K562 (cell line): ENCODE results near the gene CYP51A1. TPM values are rescaled to one million over a fixed set of nuclear protein-coding genes. Genes with fewer than 3 reads are reported as not detected.

Experiments
- ATAC-seq: fragments of 200-7000 bp; cut with Tn5 transposase; 3 replicates; pipeline ENCODE4 v1.9.1; 2020; ENCODE audit warnings: moderate library complexity
- BruUV-seq: library from RNA; stranded (reverse); fragments of 400-500 nt; replicated peaks from 2 replicates; lab custom pipeline; 2021; lab: Mats Ljungman, UMichigan
- CTCF ChIA-PET: fragments of 300-600 bp; formaldehyde crosslinking; extraction: SDS; loops from one replicate; lab custom pipeline; 2021; ENCODE audit warnings: low intra/inter-chr PET ratio; lab: Yijun Ruan, JAX
- POLR2A ChIA-PET: fragments of 300-600, 350-650 bp; sonication (Branson Sonifier 250); formaldehyde crosslinking; extraction: SDS; loops from one replicate; lab custom pipeline; 2021; ENCODE audit warnings: antibody characterized with exemption, inconsistent platforms; lab: Yijun Ruan, JAX
- DNase-seq, 4 experiments: peaks; one replicate each; pipeline versions ENCODE4 v3.0.0 to v3.0.0-alpha.2; 2011 to 2018; ENCODE audit warnings: low spot score in 3 of 4, mixed read lengths in 3 of 4; ENCODE audit errors: extremely low read depth in 1 of 4
- FAIRE-seq: peaks from 2 replicates; lab custom pipeline; 2011; peaks lifted over from hg19 to GRCh38; lab: Jason Lieb, UNC
- H2AFZ ChIP-seq: 2 replicates; pipeline ENCODE4 v1.6.0; 2011; ENCODE audit warnings: low read depth, low read length, control low read depth, inconsistent platforms
- H3K27ac ChIP-seq: fragments of 200-600 bp; 3 replicates; pipeline ENCODE4 v1.8.0; 2011; ENCODE audit warnings: low read depth, mild to moderate bottlenecking, control low read depth, inconsistent platforms, low read length, moderate library complexity, mixed read lengths; ENCODE audit errors: extremely low read depth
- H3K27me3 ChIP-seq, 2 experiments: fragments of 300-600 bp in 1 of 2; 2 replicates in 1 of 2; 3 replicates in 1 of 2; pipeline versions ENCODE4 v1.6.0 to v1.8.0; 2011; ENCODE audit warnings: inconsistent platforms in 2 of 2, low read length in 2 of 2, mild to moderate bottlenecking in 1 of 2, mixed read lengths in 1 of 2, moderate library complexity in 1 of 2; ENCODE audit not compliant: control insufficient read depth in 2 of 2, insufficient read depth in 2 of 2
- H3K36me3 ChIP-seq: fragments of 300-600 bp; 3 replicates; pipeline ENCODE4 v1.8.0; 2011; ENCODE audit warnings: mild to moderate bottlenecking, low read length, inconsistent platforms; ENCODE audit not compliant: control insufficient read depth, insufficient read depth
- H3K4me1 ChIP-seq, 2 experiments: fragments of 200-600 bp in 1 of 2; replicated peaks in 1 of 2; 2 replicates in 1 of 2; 3 replicates in 1 of 2; pipeline versions ENCODE4 v1.5.1 to v1.8.0; 2011; ENCODE audit warnings: inconsistent platforms in 2 of 2, low read length in 2 of 2, mild to moderate bottlenecking in 1 of 2, mixed read lengths in 1 of 2, moderate library complexity in 1 of 2; ENCODE audit not compliant: control insufficient read depth in 2 of 2, insufficient read depth in 2 of 2
- H3K4me2 ChIP-seq: 2 replicates; pipeline ENCODE4 v1.6.1; 2011; ENCODE audit warnings: low read length, control low read depth, inconsistent platforms, mixed read lengths; ENCODE audit not compliant: insufficient read depth
- H3K4me3 ChIP-seq: fragments of 200-600 bp; sonication (generic), shearing (Covaris generic); 2 replicates; pipeline ENCODE4 v1.5.1; 2016; ENCODE audit warnings: control low read depth, inconsistent platforms
- H3K79me2 ChIP-seq: fragments of 200-600 bp; 3 replicates; pipeline ENCODE4 v1.8.0; 2011; ENCODE audit warnings: low read length, inconsistent platforms; ENCODE audit not compliant: control insufficient read depth, insufficient read depth
- H3K9ac ChIP-seq, 2 experiments: 2 replicates each; pipeline versions ENCODE4 v1.6.0 to v1.6.1; 2011; ENCODE audit warnings: low read depth in 2 of 2, low read length in 2 of 2, control low read depth in 1 of 2, inconsistent platforms in 1 of 2, mild to moderate bottlenecking in 1 of 2, mixed read lengths in 1 of 2; ENCODE audit not compliant: insufficient read depth in 1 of 2
- H3K9me1 ChIP-seq: one replicate; pipeline ENCODE4 v1.6.0; 2011; ENCODE audit warnings: inconsistent platforms, mild to moderate bottlenecking, low read length, moderate library complexity; ENCODE audit not compliant: control insufficient read depth, insufficient read depth
- H3K9me3 ChIP-seq: replicated peaks from 2 replicates; pipeline ENCODE4 v1.5.1; 2011; ENCODE audit warnings: low read depth, low read length, inconsistent platforms; ENCODE audit not compliant: control insufficient read depth, insufficient read depth
- H4K20me1 ChIP-seq: replicated peaks from 2 replicates; pipeline ENCODE4 v1.6.1; 2011; ENCODE audit warnings: low read length, inconsistent platforms, mixed read lengths; ENCODE audit not compliant: control insufficient read depth, insufficient read depth
- CBX3 ChIP-seq, 2 experiments: IDR thresholded peaks; 1 replicate in 1 of 2; 2 replicates in 1 of 2; pipeline ENCODE4 v1.6.1; 2012; ENCODE audit warnings: inconsistent platforms in 2 of 2, low read length in 2 of 2, borderline replicate concordance in 1 of 2, control low read depth in 1 of 2
- ZNF146 ChIP-seq: IDR thresholded peaks from one replicate; pipeline ENCODE4 v1.6.1; 2018; ENCODE audit warnings: missing compliant biosample characterization; ENCODE audit not compliant: unreplicated experiment
- ZNF318 ChIP-seq, 2 experiments: fragments of 450-650 bp; IDR thresholded peaks; 2 replicates each; pipeline ENCODE4 v1.6.1; 2016; ENCODE audit warnings: mild to moderate bottlenecking in 2 of 2, borderline replicate concordance in 1 of 2, low read depth in 1 of 2, moderate library complexity in 1 of 2
- WGBS: fragments of 100-300 bp; shearing (Covaris generic); methylation state at CpG from one replicate; pipeline ENCODE4 v1.1.6; 2016; ENCODE audit warnings: low coverage, mixed read lengths; ENCODE audit not compliant: insufficient coverage; ENCODE audit errors: missing lambda C conversion rate; 5-methylcytosine and 5-hydroxymethylcytosine counted together
- in situ Hi-C: fragments of 300-500 bp; cut with MboI; formaldehyde crosslinking; loops from 4 replicates; pipeline ENCODE4 v1.15.0; 2018; ENCODE audit warnings: inconsistent platforms, mixed read lengths
- intact Hi-C: fragments of 100-400 bp; cut with micrococcal nuclease; formaldehyde crosslinking; loops from 2 replicates; pipeline ENCODE4 v1.14.2; 2022
- polyA plus RNA-seq, 8 experiments: library from polyadenylated mRNA; depleted of rRNA in 4 of 8; stranded (reverse) in 5 of 8; unstranded in 3 of 8; fragments of >200 nt; fragmentation: Nextera tagmentation in 2 of 8; fragmentation: Illumina TruSeq in 1 of 8; extraction: Ambion mirVana in 2 of 8; extraction: Trizol in 1 of 8; gene quantifications; 2 replicates each; pipeline versions ENCODE4 v1.2.1 to v1.2.3, GENCODE V29; 2011 to 2014; ENCODE audit warnings: inconsistent platforms in 1 of 8, missing spikeins in 1 of 8
- total RNA-seq, 7 experiments: library from RNA; depleted of rRNA in 6 of 7; stranded (reverse); fragments of >200 nt in 6 of 7; fragmentation: Illumina TruSeq in 2 of 7; extraction: Trizol in 2 of 7; gene quantifications; 2 replicates each; pipeline versions ENCODE4 v1.2.1 to v1.2.3, GENCODE V29; 2011 to 2021; ENCODE audit warnings: low replicate concordance in 1 of 7

The CYP51A1 gene
- total and polyA plus RNA-seq, 9 of the 15 experiments (the other 6 are each of a cell fraction or from before 2014, with no cell fraction given) = 35.4 to 151 (median 80.3) TPM

- FAIRE-seq (no peak), DNase-seq (no peak), ATAC-seq (no peak)
- intact Hi-C loops (no loop called here), in situ Hi-C loops (no loop called here)
- peaks cover 66% of the 10 kb centered on the region for H3K36me3 ChIP-seq
- ChIA-PET CTCF (no interaction called here), POLR2A (no interaction called here)
- H3K9ac ChIP-seq = no peak overlapping the region
- no peak overlapping the region for H3K4me2 ChIP-seq
- H3K4me3 ChIP-seq = no peak overlapping the region
- no peak overlapping the region for H3K27ac ChIP-seq
- H3K27me3 ChIP-seq = no peaks in the 10 kb centered on the region
- no peaks in the 10 kb centered on the region for H3K9me1 ChIP-seq
- H3K9me3 ChIP-seq = no peaks in the 10 kb centered on the region
- H3K79me2 ChIP-seq = no peaks in the 10 kb centered on the region
- no peaks in the 10 kb centered on the region for H4K20me1 ChIP-seq
- no TSS peak for BruUV-seq
- TF ChIP-seq ZNF318 (IDR thresholded peaks at IDR 0.05; ENCODE audit: borderline replicate concordance in 1 of 2, low read depth in 1 of 2) (no peak), ZNF146 (CRISPR knock-in tag) (peak; percentile 32), CBX3 (IDR thresholded peaks at IDR 0.05; ENCODE audit: borderline replicate concordance in 1 of 2, low read length in 2 of 2) (no peak)
- 89% methylated on average over 1 of the region's 1 CpG for WGBS
- H2AFZ ChIP-seq = no peak overlapping the region
- H3K4me1 ChIP-seq = no peaks in the 10 kb centered on the region
These were observed 46.0 kb downstream of the CYP51A1 start for GRCh38 chr7:92088266-92088665.
